ENCODE measurements around the gene FBXL14.

- TF ChIP-seq EP300 (IDR thresholded peaks at IDR 0.05) (no peak), CTCF (IDR thresholded peaks at IDR 0.05) (no peak), PHF8 (IDR thresholded peaks at IDR 0.05; ENCODE audit: borderline replicate concordance, low read depth) (no peak), HMGXB4 (CRISPR knock-in tag; IDR thresholded peaks at IDR 0.05; ENCODE audit: borderline replicate concordance) (no peak), ELK1 (IDR thresholded peaks at IDR 0.05; ENCODE audit: low read depth, low read length) (no peak), ZNF302 (CRISPR knock-in tag; IDR thresholded peaks at IDR 0.05) (no peak)
These were observed 63.2 kb downstream of the FBXL14 start for GRCh38 chr12:1531153-1531653.
